ENCODE data around the gene DMD.

Gene DMD

GRCh38 chrX:32141841-32142240 lies 1069.5 kb downstream of the DMD start:
- ATAC-seq (replicated peaks) (no peak), DNase-seq (no peak)
- Mint-ChIP-seq H3K36me3 (no peaks in the 10 kb centered on the region), H3K4me3 (no peak overlapping the region), H3K4me1 (no peaks in the 10 kb centered on the region), H3K27ac (no peak overlapping the region), H3K9me3 (no peaks in the 10 kb centered on the region), H3K27me3 (no peaks in the 10 kb centered on the region)

DNA sequence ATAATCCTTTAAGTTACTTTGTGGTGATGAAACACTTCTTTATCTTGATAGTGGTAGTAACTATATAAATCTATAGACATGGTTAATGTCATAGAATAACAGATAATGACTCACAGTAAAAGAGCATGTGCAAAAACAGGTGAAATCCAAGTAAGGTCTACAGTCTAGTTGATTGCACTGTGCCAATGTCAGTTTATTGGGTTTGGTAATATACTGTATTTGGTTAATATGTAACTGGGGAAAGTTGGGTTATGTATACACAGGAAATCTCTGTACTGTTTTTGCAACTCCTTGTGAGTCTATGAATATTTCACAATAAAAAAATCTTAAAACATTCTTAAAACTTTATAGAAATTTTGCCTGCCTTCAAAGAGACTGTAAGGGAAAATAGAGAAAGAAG lies 1071.9 kb downstream of the DMD start:
- Mint-ChIP-seq H3K4me1 (no peaks in the 10 kb centered on the region), H3K27me3 (no peaks in the 10 kb centered on the region), H3K27ac (no peak overlapping the region), H3K9me3 (no peaks in the 10 kb centered on the region), H3K4me3 (no peak overlapping the region), H3K36me3 (no peaks in the 10 kb centered on the region)
- DNase-seq, result no peak
- ATAC-seq (replicated peaks), result no peak

DNA sequence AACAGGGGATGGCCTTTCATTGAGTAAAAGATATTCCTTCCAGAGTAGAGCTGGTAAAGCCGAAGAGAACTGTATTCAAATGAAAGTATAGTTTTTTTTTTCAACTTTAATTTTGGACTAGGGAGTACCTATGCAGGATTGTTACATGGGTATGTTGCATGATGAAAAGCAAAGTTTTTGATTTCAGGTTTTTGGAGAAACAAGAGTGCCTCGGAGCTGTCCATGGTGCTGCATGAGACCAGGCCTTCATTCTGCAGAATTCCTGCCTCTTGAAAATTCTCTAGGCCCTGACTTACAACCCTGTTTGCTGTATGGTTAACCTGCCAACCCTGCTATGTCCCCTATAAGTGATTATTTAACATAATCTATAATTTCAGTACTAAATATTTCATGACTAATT lies 1073.8 kb downstream of the DMD start:
- H3K4me3 Mint-ChIP-seq, result no peak overlapping the region
- no peak overlapping the region for H3K27ac Mint-ChIP-seq
- peaks cover 0 to 2% of the 10 kb centered on the region in 2 donors for H3K9me3 Mint-ChIP-seq
- DNase-seq (no peak), ATAC-seq (replicated peaks) (no peak)
- no peaks in the 10 kb centered on the region for H3K4me1 Mint-ChIP-seq
- H3K27me3 Mint-ChIP-seq, result no peaks in the 10 kb centered on the region
- H3K36me3 Mint-ChIP-seq, result no peaks in the 10 kb centered on the region

DNA sequence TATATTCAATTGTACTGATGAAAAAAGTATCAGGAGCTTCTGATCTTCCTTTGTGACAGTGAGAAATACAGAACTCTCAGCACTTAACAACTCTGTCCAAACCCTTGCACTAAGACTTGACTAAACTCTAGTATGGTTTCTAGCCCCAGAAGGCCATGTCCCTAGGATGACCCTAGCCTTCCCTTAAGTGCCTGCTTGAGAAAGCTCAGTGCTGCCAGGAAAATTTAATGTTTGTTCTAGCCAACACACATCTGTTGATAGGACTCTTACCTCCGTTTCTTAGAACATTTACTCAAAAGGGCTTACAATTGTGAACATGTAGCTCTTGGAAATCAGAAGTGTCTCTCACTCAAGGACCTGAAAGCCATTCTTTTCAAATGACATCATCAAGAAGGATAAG lies 1084.4 kb downstream of the DMD start:
- H3K4me3 Mint-ChIP-seq, result no peak overlapping the region
- no peaks in the 10 kb centered on the region for H3K36me3 Mint-ChIP-seq
- no peaks in the 10 kb centered on the region for H3K4me1 Mint-ChIP-seq
- H3K27ac Mint-ChIP-seq, result no peak overlapping the region
- no peaks in the 10 kb centered on the region for H3K9me3 Mint-ChIP-seq
- ATAC-seq (replicated peaks) (no peak), DNase-seq (no peak)
- no peaks in the 10 kb centered on the region for H3K27me3 Mint-ChIP-seq

DNA sequence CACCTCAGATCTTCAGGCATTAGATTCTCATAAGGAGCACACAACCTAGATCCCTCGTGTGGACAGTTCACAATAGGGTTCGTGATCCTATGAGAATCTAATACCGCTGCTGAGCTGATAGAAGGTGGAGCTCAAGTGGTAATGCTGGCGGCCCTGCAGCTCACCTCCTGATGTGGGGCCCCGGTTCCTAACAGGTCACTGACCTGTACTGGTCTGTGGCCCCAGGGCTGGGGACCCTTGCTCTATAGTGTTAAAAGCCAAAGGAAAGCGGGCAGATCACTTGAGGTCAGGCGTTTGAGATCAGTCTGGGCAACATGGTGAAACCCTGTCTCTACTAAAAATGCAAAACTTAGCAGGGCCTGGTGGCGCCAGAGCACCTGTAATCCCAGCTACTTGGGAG lies 1092.5 kb downstream of the DMD start:
- Mint-ChIP-seq H3K4me1 (no peaks in the 10 kb centered on the region), H3K36me3 (no peaks in the 10 kb centered on the region), H3K27ac (no peak overlapping the region), H3K9me3 (peaks cover 0 to 2% of the 10 kb centered on the region in 2 donors), H3K27me3 (no peaks in the 10 kb centered on the region), H3K4me3 (no peak overlapping the region)
- DNase-seq (no peak), ATAC-seq (replicated peaks) (no peak)

DNA sequence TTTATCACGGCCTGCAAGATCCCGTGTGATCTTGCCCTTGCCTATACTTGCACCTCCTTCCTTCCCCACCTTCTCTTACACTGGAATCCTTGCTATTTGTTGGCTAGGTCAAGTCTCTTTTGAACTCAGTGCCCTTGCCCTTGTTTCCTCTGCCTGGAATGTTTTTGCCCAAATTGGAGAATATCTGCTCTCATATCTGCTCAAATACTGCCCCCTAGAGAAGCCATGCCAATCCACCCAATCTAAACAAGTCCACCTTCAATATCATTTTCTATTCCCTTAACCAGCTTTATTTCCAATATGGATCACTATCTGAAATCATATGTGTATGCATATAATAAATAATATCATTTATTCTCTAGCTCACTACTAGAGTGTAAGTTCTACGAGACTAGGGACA lies 1095.3 kb downstream of the DMD start:
- H3K9me3 Mint-ChIP-seq, result peaks cover 0 to 3% of the 10 kb centered on the region in 2 donors
- H3K27ac Mint-ChIP-seq, result no peak overlapping the region
- no peaks in the 10 kb centered on the region for H3K4me1 Mint-ChIP-seq
- ATAC-seq (replicated peaks) (no peak), DNase-seq (no peak)
- no peak overlapping the region for H3K4me3 Mint-ChIP-seq
- H3K27me3 Mint-ChIP-seq, result no peaks in the 10 kb centered on the region
- no peaks in the 10 kb centered on the region for H3K36me3 Mint-ChIP-seq

DNA sequence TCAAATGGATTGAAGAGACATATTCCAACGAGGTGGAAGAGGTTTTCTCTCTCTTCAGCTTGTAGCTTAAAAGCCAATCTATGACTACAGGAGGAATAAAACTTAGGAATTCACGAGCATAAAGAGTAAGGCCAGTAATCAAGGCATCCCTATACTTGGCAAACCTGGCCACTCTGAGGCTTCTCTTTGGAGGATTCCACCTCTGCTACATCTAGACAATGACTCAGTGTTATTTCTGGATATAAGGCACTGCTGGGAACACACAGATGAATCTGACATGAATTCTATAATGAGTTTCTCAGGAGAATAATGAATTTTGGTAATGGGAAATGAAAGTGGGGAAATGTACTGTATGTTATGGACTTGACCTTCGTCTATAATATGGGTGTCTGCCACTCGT lies 1123.7 kb downstream of the DMD start:
- ATAC-seq (replicated peaks) (no peak), DNase-seq (no peak)
- Mint-ChIP-seq H3K27me3 (no peaks in the 10 kb centered on the region), H3K27ac (no peak overlapping the region), H3K36me3 (no peaks in the 10 kb centered on the region), H3K9me3 (peaks cover 0 to 13% of the 10 kb centered on the region in 2 donors), H3K4me3 (no peak overlapping the region), H3K4me1 (no peaks in the 10 kb centered on the region)

- no peaks in the 10 kb centered on the region for H3K4me1 Mint-ChIP-seq
- H3K36me3 Mint-ChIP-seq, result no peaks in the 10 kb centered on the region
- H3K27ac Mint-ChIP-seq, result no peak overlapping the region
- no peak for DNase-seq
- H3K9me3 Mint-ChIP-seq, result peaks cover 0 to 13% of the 10 kb centered on the region in 2 donors
- H3K4me3 Mint-ChIP-seq, result no peak overlapping the region
- ATAC-seq (replicated peaks), result no peak
- H3K27me3 Mint-ChIP-seq, result no peaks in the 10 kb centered on the region
Observed at GRCh38 chrX:32084757-32085156, 1126.6 kb downstream of the DMD start.

GRCh38 chrX:32048285-32048684 lies 1163.1 kb downstream of the DMD start:
- H3K27me3 Mint-ChIP-seq, result no peaks in the 10 kb centered on the region
- no peaks in the 10 kb centered on the region for H3K4me1 Mint-ChIP-seq
- DNase-seq (no peak), ATAC-seq (replicated peaks) (no peak)
- no peak overlapping the region for H3K4me3 Mint-ChIP-seq
- no peaks in the 10 kb centered on the region for H3K36me3 Mint-ChIP-seq
- H3K9me3 Mint-ChIP-seq, result no peaks in the 10 kb centered on the region
- H3K27ac Mint-ChIP-seq, result no peak overlapping the region

- Mint-ChIP-seq H3K4me1 (no peaks in the 10 kb centered on the region), H3K27me3 (no peaks in the 10 kb centered on the region), H3K27ac (no peak overlapping the region), H3K9me3 (peaks cover 0 to under 1% of the 10 kb centered on the region in 2 donors), H3K4me3 (no peak overlapping the region), H3K36me3 (no peaks in the 10 kb centered on the region)
- DNase-seq, result no peak
- no peak for ATAC-seq (replicated peaks)
Observed at GRCh38 chrX:32045149-32045548, 1166.2 kb downstream of the DMD start.

GRCh38 chrX:32041181-32041580 lies 1170.2 kb downstream of the DMD start:
- H3K27me3 Mint-ChIP-seq, result no peaks in the 10 kb centered on the region
- no peak for ATAC-seq (replicated peaks)
- H3K27ac Mint-ChIP-seq, result no peak overlapping the region
- H3K9me3 Mint-ChIP-seq, result peaks cover 0 to 1% of the 10 kb centered on the region in 2 donors
- no peak overlapping the region for H3K4me3 Mint-ChIP-seq
- DNase-seq, result no peak
- H3K36me3 Mint-ChIP-seq, result no peaks in the 10 kb centered on the region
- no peaks in the 10 kb centered on the region for H3K4me1 Mint-ChIP-seq

- Mint-ChIP-seq H3K36me3 (no peaks in the 10 kb centered on the region), H3K4me1 (no peaks in the 10 kb centered on the region), H3K9me3 (no peaks in the 10 kb centered on the region), H3K27ac (no peak overlapping the region), H3K27me3 (no peaks in the 10 kb centered on the region), H3K4me3 (no peak overlapping the region)
- ATAC-seq (replicated peaks) (no peak), DNase-seq (no peak)
Observed at GRCh38 chrX:32026772-32027171, 1184.6 kb downstream of the DMD start.

DNA sequence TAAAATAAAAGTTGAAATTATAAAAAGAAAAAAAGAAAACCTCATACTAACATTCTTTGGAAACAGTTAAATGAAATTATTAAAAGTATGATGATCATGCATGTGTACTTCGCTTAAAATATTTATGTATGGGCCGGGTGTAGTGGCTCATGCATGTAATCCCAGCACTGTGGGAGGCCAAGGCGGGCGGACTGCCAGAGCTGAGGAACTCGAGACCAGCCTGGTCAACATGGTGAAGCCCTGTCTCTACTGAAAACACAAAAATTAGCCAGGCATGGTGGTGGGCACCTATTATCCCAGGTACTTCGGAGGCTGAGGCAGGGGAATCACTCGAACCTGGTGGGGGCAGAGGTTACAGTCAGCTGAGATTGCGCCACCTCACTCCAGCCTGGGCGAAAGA lies 1187.3 kb downstream of the DMD start:
- H3K4me1 Mint-ChIP-seq, result no peaks in the 10 kb centered on the region
- H3K36me3 Mint-ChIP-seq, result no peaks in the 10 kb centered on the region
- H3K9me3 Mint-ChIP-seq, result no peaks in the 10 kb centered on the region
- no peak overlapping the region for H3K27ac Mint-ChIP-seq
- no peak for DNase-seq
- no peak for ATAC-seq (replicated peaks)
- no peak overlapping the region for H3K4me3 Mint-ChIP-seq
- no peaks in the 10 kb centered on the region for H3K27me3 Mint-ChIP-seq

DNA sequence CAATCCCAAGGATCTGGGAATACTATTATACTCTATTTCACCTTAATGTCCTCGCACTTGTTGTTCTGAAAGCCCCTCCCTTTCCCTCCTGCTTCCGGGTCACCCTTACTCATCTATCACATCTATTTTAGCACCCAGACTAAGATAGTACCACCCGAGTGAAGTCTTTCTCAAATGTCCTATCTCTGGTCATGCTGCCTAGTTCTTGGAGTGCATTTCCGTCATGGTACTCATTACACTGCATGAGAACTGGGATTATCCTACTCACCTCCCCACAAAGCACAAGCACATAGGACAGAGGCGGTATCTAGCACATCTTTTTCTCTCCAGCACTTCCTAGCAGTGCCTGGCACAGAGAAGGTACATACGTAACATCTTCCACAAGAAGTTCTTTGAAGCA lies 1195.2 kb downstream of the DMD start:
- Mint-ChIP-seq H3K27ac (no peak overlapping the region), H3K27me3 (no peaks in the 10 kb centered on the region), H3K36me3 (no peaks in the 10 kb centered on the region), H3K4me1 (no peaks in the 10 kb centered on the region), H3K9me3 (peaks cover 0 to 1% of the 10 kb centered on the region in 2 donors), H3K4me3 (no peak overlapping the region)
- DNase-seq (no peak), ATAC-seq (replicated peaks) (no peak)

DNA sequence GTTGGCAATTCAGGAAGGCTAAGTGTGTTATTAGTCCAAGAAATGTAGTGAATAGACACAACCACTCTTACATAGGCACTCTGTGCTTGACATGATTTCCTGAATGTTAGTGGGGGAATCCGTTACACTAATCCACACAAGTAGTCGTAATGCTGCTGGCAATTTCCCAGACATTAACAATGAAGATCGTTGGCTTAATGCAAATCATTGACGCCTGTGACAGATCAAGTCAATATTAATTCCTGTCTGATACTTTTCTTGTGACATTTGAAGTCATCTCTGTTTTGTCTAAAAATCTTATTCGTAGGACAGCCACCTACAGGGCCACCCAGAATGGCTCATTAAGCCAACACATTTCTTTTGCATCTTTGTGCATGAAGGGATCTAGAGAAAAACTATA lies 1200.4 kb downstream of the DMD start:
- Mint-ChIP-seq H3K9me3 (no peaks in the 10 kb centered on the region), H3K4me3 (no peak overlapping the region), H3K4me1 (no peaks in the 10 kb centered on the region), H3K27ac (no peak overlapping the region), H3K36me3 (no peaks in the 10 kb centered on the region), H3K27me3 (no peaks in the 10 kb centered on the region)
- ATAC-seq (replicated peaks) (no peak), DNase-seq (no peak)

DNA sequence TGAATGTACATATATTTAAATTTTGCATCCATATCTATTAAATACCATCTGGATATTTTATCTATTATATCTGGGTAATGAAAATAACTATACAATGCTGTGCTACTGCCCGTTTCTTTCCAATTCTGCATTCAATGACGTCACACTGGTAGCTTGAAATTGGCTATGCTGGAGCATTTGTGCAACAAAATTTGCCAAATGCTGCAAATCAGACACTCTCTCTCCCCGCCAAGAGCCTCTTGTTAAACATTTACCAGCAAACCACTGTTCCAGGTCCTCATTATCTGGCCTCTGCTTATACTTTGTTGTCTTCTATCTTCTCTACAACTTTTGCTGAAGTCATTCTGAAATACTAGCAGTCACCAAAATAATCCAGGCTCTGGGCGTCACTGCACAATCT lies 1201.1 kb downstream of the DMD start:
- DNase-seq (no peak), ATAC-seq (replicated peaks) (no peak)
- Mint-ChIP-seq H3K27ac (no peak overlapping the region), H3K9me3 (no peaks in the 10 kb centered on the region), H3K36me3 (no peaks in the 10 kb centered on the region), H3K4me1 (no peaks in the 10 kb centered on the region), H3K27me3 (no peaks in the 10 kb centered on the region), H3K4me3 (no peak overlapping the region)

All from stimulated activated naive B cell treated with anti-CD40 and anti-IgM and Interleukin-4, amounts not matched to agents 10 μg/mL and 1 μg/mL and 100 μg/mL, for 72 hours (primary cell).